ENCODE data around the gene FLVCR2. TPM values are rescaled to one million over a fixed set of nuclear protein-coding genes. Genes with fewer than 3 reads are reported as not detected.

FLVCR2 gene
- total RNA-seq, 1 donor from 2014 or later = 3.1 TPM

DNA sequence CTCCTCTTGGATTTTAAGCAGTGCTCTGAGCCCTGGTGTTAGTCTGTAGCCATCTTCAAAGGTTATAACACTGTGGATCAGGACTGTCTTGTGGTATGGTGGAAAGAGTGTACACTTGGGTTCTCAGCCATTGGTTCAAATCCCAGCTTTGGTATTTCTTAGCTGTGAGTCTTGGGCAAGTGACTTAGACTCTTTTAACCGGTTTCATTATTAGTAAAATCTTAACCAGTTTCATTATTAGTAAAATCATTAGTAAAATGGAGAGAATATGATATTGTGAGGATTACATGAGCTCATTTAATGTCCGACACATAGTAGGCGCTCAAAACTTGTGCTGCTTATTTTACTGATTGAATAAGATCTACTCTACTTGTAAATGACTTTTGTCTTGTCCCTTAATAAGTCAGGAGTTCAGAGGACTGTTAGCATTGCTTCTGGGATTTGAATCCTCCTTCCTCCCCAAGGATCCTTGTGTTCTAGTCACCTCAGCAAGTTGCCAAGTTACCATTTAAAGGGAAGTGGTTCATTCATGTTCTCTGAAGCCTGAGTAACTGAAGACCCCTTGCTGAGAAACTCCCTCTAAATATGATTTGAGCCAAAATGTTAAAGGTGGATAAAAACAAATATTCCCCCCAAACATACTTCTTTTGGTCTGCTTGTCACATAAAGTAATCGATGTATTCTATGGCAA, 95.1 kb downstream of the FLVCR2 start:
- no peak overlapping the region for H3K27ac ChIP-seq (ENCODE audit: low read depth, low read length)
- no peaks in the 10 kb centered on the region for H3K27me3 ChIP-seq (ENCODE audit: insufficient read depth, low read length)
- FAIRE-seq (no peak), DNase-seq (ENCODE audit: low read depth) (no peak)
- no peak overlapping the region for H3K4me3 ChIP-seq (ENCODE audit: insufficient read depth, low read depth, low read length)
- peaks cover 6% of the 10 kb centered on the region for H3K4me1 Mint-ChIP-seq (ENCODE audit: low read depth, unreplicated experiment)
- peaks cover 13% of the 10 kb centered on the region for H3K79me2 ChIP-seq (ENCODE audit: insufficient read depth, low read length)
- H4K20me1 ChIP-seq (ENCODE audit: insufficient read depth, low read length) = peaks cover 7% of the 10 kb centered on the region
- H3K4me2 ChIP-seq (ENCODE audit: low read length) = no peak overlapping the region
- TF ChIP-seq EZH2 (IDR thresholded peaks at IDR 0.05; ENCODE audit: insufficient read depth, low read length) = no peak
- TF ChIP-seq, protein P1, sequence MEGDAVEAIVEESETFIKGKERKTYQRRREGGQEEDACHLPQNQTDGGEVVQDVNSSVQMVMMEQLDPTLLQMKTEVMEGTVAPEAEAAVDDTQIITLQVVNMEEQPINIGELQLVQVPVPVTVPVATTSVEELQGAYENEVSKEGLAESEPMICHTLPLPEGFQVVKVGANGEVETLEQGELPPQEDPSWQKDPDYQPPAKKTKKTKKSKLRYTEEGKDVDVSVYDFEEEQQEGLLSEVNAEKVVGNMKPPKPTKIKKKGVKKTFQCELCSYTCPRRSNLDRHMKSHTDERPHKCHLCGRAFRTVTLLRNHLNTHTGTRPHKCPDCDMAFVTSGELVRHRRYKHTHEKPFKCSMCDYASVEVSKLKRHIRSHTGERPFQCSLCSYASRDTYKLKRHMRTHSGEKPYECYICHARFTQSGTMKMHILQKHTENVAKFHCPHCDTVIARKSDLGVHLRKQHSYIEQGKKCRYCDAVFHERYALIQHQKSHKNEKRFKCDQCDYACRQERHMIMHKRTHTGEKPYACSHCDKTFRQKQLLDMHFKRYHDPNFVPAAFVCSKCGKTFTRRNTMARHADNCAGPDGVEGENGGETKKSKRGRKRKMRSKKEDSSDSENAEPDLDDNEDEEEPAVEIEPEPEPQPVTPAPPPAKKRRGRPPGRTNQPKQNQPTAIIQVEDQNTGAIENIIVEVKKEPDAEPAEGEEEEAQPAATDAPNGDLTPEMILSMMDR (IDR thresholded peaks at IDR 0.05; ENCODE audit: insufficient read depth, low read depth, low read length) = no peak
- no peaks in the 10 kb centered on the region for H3K9me3 ChIP-seq (ENCODE audit: insufficient read depth, low read depth, low read length)
- no peak overlapping the region for H2AFZ ChIP-seq (ENCODE audit: low read depth, low read length)
- H3K27ac Mint-ChIP-seq (ENCODE audit: unreplicated experiment) = no peak overlapping the region
- no peaks in the 10 kb centered on the region for H3K9me3 Mint-ChIP-seq (ENCODE audit: unreplicated experiment)
- H3K36me3 ChIP-seq (ENCODE audit: insufficient read depth, low read length) = peaks cover 10% of the 10 kb centered on the region
- no peaks in the 10 kb centered on the region for H3K27me3 Mint-ChIP-seq (ENCODE audit: low read depth, unreplicated experiment)
- H3K36me3 Mint-ChIP-seq (ENCODE audit: low read depth, unreplicated experiment) = peaks cover 10% of the 10 kb centered on the region
- H3K4me3 Mint-ChIP-seq (ENCODE audit: unreplicated experiment) = no peak overlapping the region
- no peaks in the 10 kb centered on the region for H3K4me1 ChIP-seq (ENCODE audit: insufficient read depth, low read length)
- H3K9ac ChIP-seq (ENCODE audit: low read length) = no peak overlapping the region

DNA sequence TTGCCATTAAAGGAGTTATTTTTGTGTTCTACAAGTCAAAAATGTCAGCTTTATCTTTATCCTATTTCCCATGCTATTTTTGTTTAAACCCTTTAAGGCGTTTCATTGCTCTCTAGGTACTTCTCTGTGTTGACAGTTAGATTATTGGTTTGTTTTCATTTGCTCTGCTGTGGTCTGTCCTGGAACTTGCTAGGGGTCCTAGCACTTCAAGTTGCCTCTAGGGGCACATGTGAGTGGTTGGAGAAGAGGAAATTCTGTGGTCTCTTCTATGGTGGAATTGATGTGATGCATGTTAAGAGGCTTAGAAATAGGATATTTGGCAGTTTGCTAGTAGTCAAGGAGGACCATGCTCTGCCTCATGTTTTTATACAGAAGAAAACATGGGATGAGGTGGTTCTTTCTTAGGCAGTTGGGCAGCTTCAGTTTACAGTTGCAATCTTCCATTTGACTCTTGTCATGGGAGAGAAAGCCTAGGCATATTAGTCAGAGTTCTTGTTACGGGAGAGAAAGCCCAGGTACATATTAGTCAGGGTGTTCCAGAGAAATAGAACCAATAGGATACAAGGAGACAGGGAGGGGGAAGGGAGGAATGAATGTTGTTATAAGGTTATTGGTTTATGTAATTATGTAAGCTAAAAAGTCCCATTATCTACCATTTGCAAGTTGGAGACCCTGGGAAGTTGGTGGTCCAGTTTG, 97.0 kb downstream of the FLVCR2 start:
- H3K27ac Mint-ChIP-seq (ENCODE audit: unreplicated experiment) = no peak overlapping the region
- no peak overlapping the region for H3K4me3 Mint-ChIP-seq (ENCODE audit: unreplicated experiment)
- Histone ChIP-seq H3K9me3 (ENCODE audit: insufficient read depth, low read depth, low read length) (no peaks in the 10 kb centered on the region), H3K79me2 (ENCODE audit: insufficient read depth, low read length) (peaks cover 13% of the 10 kb centered on the region), H3K9ac (ENCODE audit: low read length) (no peak overlapping the region), H4K20me1 (ENCODE audit: insufficient read depth, low read length) (peaks cover 7% of the 10 kb centered on the region), H3K36me3 (ENCODE audit: insufficient read depth, low read length) (peaks cover under 1% of the 10 kb centered on the region), H3K27ac (ENCODE audit: low read depth, low read length) (no peak overlapping the region), H2AFZ (ENCODE audit: low read depth, low read length) (no peak overlapping the region), H3K4me3 (ENCODE audit: insufficient read depth, low read depth, low read length) (no peak overlapping the region), H3K4me2 (ENCODE audit: low read length) (no peak overlapping the region), H3K27me3 (ENCODE audit: insufficient read depth, low read length) (no peaks in the 10 kb centered on the region), H3K4me1 (ENCODE audit: insufficient read depth, low read length) (no peaks in the 10 kb centered on the region)
- H3K36me3 Mint-ChIP-seq (ENCODE audit: low read depth, unreplicated experiment) = peaks cover 7% of the 10 kb centered on the region
- H3K9me3 Mint-ChIP-seq (ENCODE audit: unreplicated experiment) = no peaks in the 10 kb centered on the region
- no peak for DNase-seq (ENCODE audit: low read depth)
- no peak for FAIRE-seq
- TF ChIP-seq, protein P1 (IDR thresholded peaks at IDR 0.05; ENCODE audit: insufficient read depth, low read depth, low read length) = peak; percentile 22
- no peak for TF ChIP-seq EZH2 (IDR thresholded peaks at IDR 0.05; ENCODE audit: insufficient read depth, low read length)
- H3K4me1 Mint-ChIP-seq (ENCODE audit: low read depth, unreplicated experiment) = peaks cover 14% of the 10 kb centered on the region
- H3K27me3 Mint-ChIP-seq (ENCODE audit: low read depth, unreplicated experiment) = no peaks in the 10 kb centered on the region

DNA sequence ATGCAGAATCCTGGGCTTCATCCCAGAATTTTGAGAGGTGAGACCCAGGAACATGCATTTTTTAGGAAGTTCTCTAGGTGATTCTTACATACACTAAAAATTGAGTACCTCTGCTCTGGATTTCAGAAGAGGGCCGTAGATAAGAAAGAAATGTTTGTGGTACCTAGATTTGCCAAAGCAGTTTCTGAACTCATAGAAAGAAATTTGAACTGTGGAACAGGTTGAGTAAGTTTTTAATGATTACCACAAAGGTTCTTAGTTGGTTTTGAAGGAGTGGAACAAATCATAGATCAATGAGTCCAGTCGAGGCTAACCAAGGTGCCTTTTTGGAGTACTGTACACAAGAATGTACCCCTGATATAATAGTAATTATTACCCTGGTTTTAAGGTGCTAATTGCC, 107.5 kb downstream of the FLVCR2 start:
- Histone ChIP-seq H3K4me3 (ENCODE audit: insufficient read depth, low read depth, low read length) (no peak overlapping the region), H3K9me3 (ENCODE audit: insufficient read depth, low read depth, low read length) (no peaks in the 10 kb centered on the region), H4K20me1 (ENCODE audit: insufficient read depth, low read length) (no peaks in the 10 kb centered on the region), H3K9ac (ENCODE audit: low read length) (no peak overlapping the region), H3K27me3 (ENCODE audit: insufficient read depth, low read length) (no peaks in the 10 kb centered on the region), H3K36me3 (ENCODE audit: insufficient read depth, low read length) (peaks cover 17% of the 10 kb centered on the region), H3K4me1 (ENCODE audit: insufficient read depth, low read length) (no peaks in the 10 kb centered on the region), H3K79me2 (ENCODE audit: insufficient read depth, low read length) (no peaks in the 10 kb centered on the region), H2AFZ (ENCODE audit: low read depth, low read length) (no peak overlapping the region), H3K27ac (ENCODE audit: low read depth, low read length) (no peak overlapping the region), H3K4me2 (ENCODE audit: low read length) (no peak overlapping the region)
- H3K36me3 Mint-ChIP-seq (ENCODE audit: low read depth, unreplicated experiment) = peaks cover 24% of the 10 kb centered on the region
- no peak overlapping the region for H3K27ac Mint-ChIP-seq (ENCODE audit: unreplicated experiment)
- no peak for FAIRE-seq
- H3K4me1 Mint-ChIP-seq (ENCODE audit: low read depth, unreplicated experiment) = peaks cover 7% of the 10 kb centered on the region
- no peak overlapping the region for H3K4me3 Mint-ChIP-seq (ENCODE audit: unreplicated experiment)
- no peak for DNase-seq (ENCODE audit: low read depth)
- H3K27me3 Mint-ChIP-seq (ENCODE audit: low read depth, unreplicated experiment) = no peaks in the 10 kb centered on the region
- H3K9me3 Mint-ChIP-seq (ENCODE audit: unreplicated experiment) = no peaks in the 10 kb centered on the region
- TF ChIP-seq, protein P1 (IDR thresholded peaks at IDR 0.05; ENCODE audit: insufficient read depth, low read depth, low read length) = no peak
- TF ChIP-seq EZH2 (IDR thresholded peaks at IDR 0.05; ENCODE audit: insufficient read depth, low read length) = no peak
